PC-9 (cell line): ENCODE measurements around the gene TTLL5.

Experiments
- CTCF ChIP-seq: fragments of 200-600 bp; sonication (generic); conservative IDR thresholded peaks from 2 replicates; pipeline ENCODE4 v1.6.1; 2017; ENCODE audit warnings: mixed run types, antibody characterized with exemption, mild to moderate bottlenecking, moderate library complexity
- EZH2 ChIP-seq: fragments of 200-600 bp; sonication (generic); IDR thresholded peaks from 2 replicates; pipeline ENCODE4 v1.8.0; 2017; ENCODE audit warnings: antibody characterized with exemption, low read depth

GRCh38 chr14:75896341-75896740 lies 235.3 kb downstream of the TTLL5 start:
- TF ChIP-seq CTCF = no peak
- no peak for TF ChIP-seq EZH2
